HepG2 (cell line): ENCODE measurements around the gene MAP2K1. TPM values are rescaled to one million over a fixed set of nuclear protein-coding genes. Genes with fewer than 3 reads are reported as not detected.

Experiments used
- FIP1L1 ChIP-seq: fragments of 200-400 bp; formaldehyde crosslinking; IDR thresholded peaks from 2 replicates; pipeline ENCODE4 v1.6.1; 2018; ENCODE audit warnings: low read depth, mild to moderate bottlenecking, low read length, moderate library complexity, borderline replicate concordance; ENCODE audit not compliant: insufficient read depth
- FOXO1 ChIP-seq: sonication (generic); formaldehyde crosslinking; IDR thresholded peaks from 2 replicates; pipeline ENCODE4 v1.4.0; 2020; ENCODE audit warnings: missing genetic modification reagents
- HNF4A ChIP-seq: sonication (generic); formaldehyde crosslinking; IDR thresholded peaks from 2 replicates; pipeline ENCODE4 v1.4.0; 2020; ENCODE audit warnings: missing genetic modification reagents
- KDM6A ChIP-seq: IDR thresholded peaks from 2 replicates; pipeline ENCODE4 v1.6.1; 2016; ENCODE audit warnings: low read depth
- MXI1 ChIP-seq: IDR thresholded peaks from 3 replicates; pipeline ENCODE4 v1.6.1; 2012; ENCODE audit warnings: low read depth, low read length, inconsistent platforms, borderline replicate concordance
- NFE2L2 ChIP-seq: fragments of 150-350 bp; IDR thresholded peaks from 2 replicates; pipeline ENCODE4 v1.6.1; 2014; ENCODE audit warnings: low read length
- PRMT3 ChIP-seq: sonication (generic); formaldehyde crosslinking; IDR thresholded peaks from 2 replicates; pipeline ENCODE4 v1.8.1; 2022; ENCODE audit warnings: low read depth, mild to moderate bottlenecking, moderate library complexity, missing genetic modification reagents, borderline replicate concordance
- PTBP1 ChIP-seq: fragments of 200-400 bp; formaldehyde crosslinking; IDR thresholded peaks from 2 replicates; pipeline ENCODE4 v1.6.1; 2018; ENCODE audit warnings: low read length, low read depth; ENCODE audit not compliant: poor library complexity, severe bottlenecking
- YEATS2 ChIP-seq: sonication (generic); formaldehyde crosslinking; IDR thresholded peaks from 2 replicates; pipeline ENCODE4 v1.4.0; 2020; ENCODE audit warnings: missing genetic modification reagents, borderline replicate concordance
- ZMAT3 ChIP-seq: sonication (generic); formaldehyde crosslinking; conservative IDR thresholded peaks from 2 replicates; pipeline ENCODE4 v1.7.0; 2021; ENCODE audit warnings: missing genetic modification reagents
- ZMYM2 ChIP-seq: sonication (generic); formaldehyde crosslinking; IDR thresholded peaks from 2 replicates; pipeline ENCODE4 v1.8.0; 2022; ENCODE audit warnings: mild to moderate bottlenecking, missing genetic modification reagents
- ZNF12 ChIP-seq: sonication (generic); formaldehyde crosslinking; IDR thresholded peaks from 2 replicates; pipeline ENCODE4 v1.5.0; 2020; ENCODE audit warnings: missing genetic modification reagents
- ZNF160 ChIP-seq: sonication (generic); formaldehyde crosslinking; IDR thresholded peaks from 2 replicates; pipeline ENCODE4 v1.8.0; 2022; ENCODE audit warnings: mild to moderate bottlenecking, inconsistent platforms, missing genetic modification reagents
- ZNF205 ChIP-seq: IDR thresholded peaks from 2 replicates; pipeline ENCODE4 v1.6.1; 2018; ENCODE audit warnings: missing biosample characterization, missing genetic modification reagents
- ZNF282 ChIP-seq: fragments of 450-650 bp; IDR thresholded peaks from 2 replicates; pipeline ENCODE4 v1.6.1; 2018; ENCODE audit not compliant: partially characterized antibody
- ZNF770 ChIP-seq: sonication (generic); formaldehyde crosslinking; IDR thresholded peaks from 2 replicates; pipeline ENCODE4 v1.5.0; 2020; ENCODE audit warnings: mild to moderate bottlenecking, missing genetic modification reagents
- ZSCAN20 ChIP-seq: sonication (generic); formaldehyde crosslinking; IDR thresholded peaks from 2 replicates; pipeline ENCODE4 v1.4.0; 2020; ENCODE audit warnings: missing genetic modification reagents, mild to moderate bottlenecking, borderline replicate concordance
- ZSCAN31 ChIP-seq: sonication (generic); formaldehyde crosslinking; IDR thresholded peaks from 2 replicates; pipeline ENCODE4 v1.5.0; 2020; ENCODE audit warnings: low read depth, mild to moderate bottlenecking, missing genetic modification reagents
- polyA plus RNA-seq, 8 experiments: library from polyadenylated mRNA; depleted of rRNA in 3 of 8; stranded (reverse) in 7 of 8; unstranded in 1 of 8; fragments of >200 nt; fragmentation: Illumina TruSeq in 4 of 8; extraction: Trizol in 4 of 8; gene quantifications; 2 replicates each; pipeline versions ENCODE4 v1.2.1 to v1.2.3, GENCODE V29; 2011 to 2016; ENCODE audit warnings: low read depth in 4 of 8, missing spikeins in 1 of 8, mixed read lengths in 1 of 8; ENCODE audit not compliant: insufficient read depth in 1 of 8
- total RNA-seq, 5 experiments: library from RNA; depleted of rRNA; stranded (reverse); fragments of >200 nt; fragmentation: Illumina TruSeq; extraction: Trizol; gene quantifications; 2 replicates each; pipeline ENCODE4 v1.2.3, GENCODE V29; 2016; ENCODE audit warnings: low read depth in 1 of 5
- TF ChIP-seq, protein P1 (sequence below): sonication (generic); formaldehyde crosslinking; IDR thresholded peaks from 2 replicates; pipeline ENCODE4 v1.5.0; 2020; ENCODE audit warnings: mild to moderate bottlenecking, missing genetic modification reagents, borderline replicate concordance
- TF ChIP-seq, protein P2 (sequence below): IDR thresholded peaks from 2 replicates; pipeline ENCODE4 v1.6.1; 2018; ENCODE audit warnings: missing genetic modification reagents

The MAP2K1 gene
- total and polyA plus RNA-seq, 2 of the 13 experiments (the other 11 are each of a cell fraction or from before 2014, with no cell fraction given), result 24.1 to 49.2 TPM

DNA sequence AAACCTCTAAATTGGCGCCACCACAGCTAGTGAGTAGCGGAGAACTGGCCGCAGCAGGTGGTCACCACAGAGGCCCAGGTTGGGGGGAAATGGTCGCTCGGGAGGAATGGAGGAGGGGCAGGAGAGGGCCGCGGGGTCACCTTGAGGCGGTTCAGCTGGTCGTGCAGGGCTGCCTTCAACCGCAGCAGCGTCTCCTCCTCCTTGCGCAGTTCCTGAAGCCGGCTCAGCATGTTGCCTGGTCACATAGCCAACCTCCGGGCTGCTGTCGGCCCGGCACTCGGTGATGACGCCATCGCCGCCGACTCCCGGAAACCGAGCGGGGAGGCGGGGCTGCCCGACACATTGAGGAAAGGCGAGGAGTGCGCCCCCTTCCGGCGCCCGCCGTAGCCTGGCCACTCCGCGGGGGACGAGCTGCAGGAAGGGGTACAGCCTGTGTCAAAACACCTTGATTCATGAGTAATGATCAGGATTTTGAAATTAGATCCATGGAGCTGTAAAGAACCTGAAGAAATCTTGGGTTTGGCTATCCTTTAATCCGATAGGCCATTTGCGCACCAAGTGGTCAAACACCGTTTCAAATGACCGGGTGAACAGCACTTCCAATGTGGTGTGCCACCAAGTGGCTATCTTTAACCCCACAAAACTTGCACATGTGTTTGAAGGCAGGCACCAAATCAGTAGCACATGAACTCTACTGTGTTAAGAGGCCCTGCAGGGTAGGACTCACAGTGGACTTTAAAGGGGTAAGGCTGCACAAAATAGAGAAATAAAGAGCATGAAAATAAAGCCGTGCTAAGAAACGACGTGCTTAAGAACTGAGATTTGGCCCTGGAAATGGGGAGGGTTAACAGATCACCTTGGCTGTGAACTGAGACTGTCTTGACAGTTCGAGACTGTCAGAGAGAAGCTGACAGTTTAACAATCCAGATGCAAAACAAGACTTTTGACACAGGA lies 111.1 kb downstream of the MAP2K1 start, which contains the start of gene SNAPC5 (continued):
- TF ChIP-seq, protein P1, sequence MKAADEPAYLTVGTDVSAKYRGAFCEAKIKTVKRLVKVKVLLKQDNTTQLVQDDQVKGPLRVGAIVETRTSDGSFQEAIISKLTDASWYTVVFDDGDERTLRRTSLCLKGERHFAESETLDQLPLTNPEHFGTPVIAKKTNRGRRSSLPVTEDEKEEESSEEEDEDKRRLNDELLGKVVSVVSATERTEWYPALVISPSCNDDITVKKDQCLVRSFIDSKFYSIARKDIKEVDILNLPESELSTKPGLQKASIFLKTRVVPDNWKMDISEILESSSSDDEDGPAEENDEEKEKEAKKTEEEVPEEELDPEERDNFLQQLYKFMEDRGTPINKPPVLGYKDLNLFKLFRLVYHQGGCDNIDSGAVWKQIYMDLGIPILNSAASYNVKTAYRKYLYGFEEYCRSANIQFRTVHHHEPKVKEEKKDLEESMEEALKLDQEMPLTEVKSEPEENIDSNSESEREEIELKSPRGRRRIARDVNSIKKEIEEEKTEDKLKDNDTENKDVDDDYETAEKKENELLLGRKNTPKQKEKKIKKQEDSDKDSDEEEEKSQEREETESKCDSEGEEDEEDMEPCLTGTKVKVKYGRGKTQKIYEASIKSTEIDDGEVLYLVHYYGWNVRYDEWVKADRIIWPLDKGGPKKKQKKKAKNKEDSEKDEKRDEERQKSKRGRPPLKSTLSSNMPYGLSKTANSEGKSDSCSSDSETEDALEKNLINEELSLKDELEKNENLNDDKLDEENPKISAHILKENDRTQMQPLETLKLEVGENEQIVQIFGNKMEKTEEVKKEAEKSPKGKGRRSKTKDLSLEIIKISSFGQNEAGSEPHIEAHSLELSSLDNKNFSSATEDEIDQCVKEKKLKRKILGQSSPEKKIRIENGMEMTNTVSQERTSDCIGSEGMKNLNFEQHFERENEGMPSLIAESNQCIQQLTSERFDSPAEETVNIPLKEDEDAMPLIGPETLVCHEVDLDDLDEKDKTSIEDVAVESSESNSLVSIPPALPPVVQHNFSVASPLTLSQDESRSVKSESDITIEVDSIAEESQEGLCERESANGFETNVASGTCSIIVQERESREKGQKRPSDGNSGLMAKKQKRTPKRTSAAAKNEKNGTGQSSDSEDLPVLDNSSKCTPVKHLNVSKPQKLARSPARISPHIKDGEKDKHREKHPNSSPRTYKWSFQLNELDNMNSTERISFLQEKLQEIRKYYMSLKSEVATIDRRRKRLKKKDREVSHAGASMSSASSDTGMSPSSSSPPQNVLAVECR (CRISPR knock-in tag), result peak; percentile 99
- TF ChIP-seq ZNF282 (no peak), NFE2L2 (no peak), FIP1L1 (peak; percentile 93; the same call in 1 of the 2 replicates), ZNF12 (CRISPR knock-in tag) (no peak; the same call in none of the 2 replicates), PTBP1 (peak; percentile 86), HNF4A (CRISPR knock-in tag) (no peak), KDM6A (CRISPR knock-in tag) (no peak; the same call in 1 of the 2 replicates), ZNF205 (CRISPR knock-in tag) (peak; percentile 56), YEATS2 (CRISPR knock-in tag) (peak; percentile 88; the same call in 1 of the 2 replicates), MXI1 (peak; percentile 93; the same call in 2 of the 3 replicates), ZNF160 (CRISPR knock-in tag) (no peak; the same call in 1 of the 2 replicates), ZMAT3 (CRISPR knock-in tag) (peak; percentile 75; the same call in 1 of the 2 replicates), ZSCAN20 (CRISPR knock-in tag) (no peak), FOXO1 (CRISPR knock-in tag) (peak; percentile 64; the same call in 1 of the 2 replicates), ZMYM2 (CRISPR knock-in tag) (no peak), ZSCAN31 (CRISPR knock-in tag) (peak; percentile 82), PRMT3 (CRISPR knock-in tag) (peak; percentile 84; the same call in 1 of the 2 replicates), ZNF770 (CRISPR knock-in tag) (no peak)
- TF ChIP-seq, protein P2, sequence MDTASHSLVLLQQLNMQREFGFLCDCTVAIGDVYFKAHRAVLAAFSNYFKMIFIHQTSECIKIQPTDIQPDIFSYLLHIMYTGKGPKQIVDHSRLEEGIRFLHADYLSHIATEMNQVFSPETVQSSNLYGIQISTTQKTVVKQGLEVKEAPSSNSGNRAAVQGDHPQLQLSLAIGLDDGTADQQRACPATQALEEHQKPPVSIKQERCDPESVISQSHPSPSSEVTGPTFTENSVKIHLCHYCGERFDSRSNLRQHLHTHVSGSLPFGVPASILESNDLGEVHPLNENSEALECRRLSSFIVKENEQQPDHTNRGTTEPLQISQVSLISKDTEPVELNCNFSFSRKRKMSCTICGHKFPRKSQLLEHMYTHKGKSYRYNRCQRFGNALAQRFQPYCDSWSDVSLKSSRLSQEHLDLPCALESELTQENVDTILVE, result 0 out of 2 replicates have a peak, but pooled peaks have one; percentile 51
